Testis (tissue), 2 donors: Measurements from ENCODE around the gene GRID1.

Source experiments
- POLR2A ChIP-seq: fragments of 450-650 bp; IDR thresholded peaks from one replicate; pipeline ENCODE4 v1.6.1; 2017; ENCODE audit warnings: antibody characterized with exemption, mild to moderate bottlenecking, moderate library complexity
- TF ChIP-seq, protein P1 (sequence below), 3 experiments: fragments of 450-650 bp in 2 of 3; fragments of 200-600 bp in 1 of 3; sonication (generic) in 1 of 3; IDR thresholded peaks; one replicate each; pipeline ENCODE4 v1.5.1; 2016 to 2019; ENCODE audit warnings: antibody characterized with exemption in 3 of 3, mild to moderate bottlenecking in 2 of 3, moderate library complexity in 1 of 3

DNA sequence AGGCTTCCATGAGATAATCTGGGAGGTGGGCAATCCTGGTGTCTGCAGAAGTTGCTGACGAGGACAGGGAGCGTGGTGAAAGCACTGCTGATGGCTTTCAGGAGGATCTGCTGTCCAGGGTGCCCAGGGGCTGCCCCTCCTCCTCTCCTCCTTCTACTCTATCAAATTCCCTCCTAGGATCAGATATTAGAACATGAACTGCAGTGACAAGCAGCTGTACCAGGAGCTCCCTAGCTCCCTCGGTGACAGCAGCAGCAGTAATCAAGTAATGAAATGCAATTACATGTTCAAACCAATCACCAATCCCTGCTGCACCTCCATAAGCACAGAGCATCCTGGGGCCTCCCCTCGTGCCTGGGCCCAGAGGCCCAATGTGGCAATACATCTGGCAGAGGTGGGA is 46.9 kb downstream of the GRID1 start:
- TF ChIP-seq, protein P1, sequence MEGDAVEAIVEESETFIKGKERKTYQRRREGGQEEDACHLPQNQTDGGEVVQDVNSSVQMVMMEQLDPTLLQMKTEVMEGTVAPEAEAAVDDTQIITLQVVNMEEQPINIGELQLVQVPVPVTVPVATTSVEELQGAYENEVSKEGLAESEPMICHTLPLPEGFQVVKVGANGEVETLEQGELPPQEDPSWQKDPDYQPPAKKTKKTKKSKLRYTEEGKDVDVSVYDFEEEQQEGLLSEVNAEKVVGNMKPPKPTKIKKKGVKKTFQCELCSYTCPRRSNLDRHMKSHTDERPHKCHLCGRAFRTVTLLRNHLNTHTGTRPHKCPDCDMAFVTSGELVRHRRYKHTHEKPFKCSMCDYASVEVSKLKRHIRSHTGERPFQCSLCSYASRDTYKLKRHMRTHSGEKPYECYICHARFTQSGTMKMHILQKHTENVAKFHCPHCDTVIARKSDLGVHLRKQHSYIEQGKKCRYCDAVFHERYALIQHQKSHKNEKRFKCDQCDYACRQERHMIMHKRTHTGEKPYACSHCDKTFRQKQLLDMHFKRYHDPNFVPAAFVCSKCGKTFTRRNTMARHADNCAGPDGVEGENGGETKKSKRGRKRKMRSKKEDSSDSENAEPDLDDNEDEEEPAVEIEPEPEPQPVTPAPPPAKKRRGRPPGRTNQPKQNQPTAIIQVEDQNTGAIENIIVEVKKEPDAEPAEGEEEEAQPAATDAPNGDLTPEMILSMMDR (IDR thresholded peaks at IDR 0.05), result no peak
- no peak for TF ChIP-seq POLR2A
